Measurements from ENCODE around the gene INSM1.
"Not testable (repeated sequence)": the region's sequence is repeated elsewhere in the genome, so short reads cannot be mapped to it uniquely, and the experiment has no call there.

Gene INSM1

GRCh38 chr20:20367575-20368417, at the start of gene INSM1:
Gene INSM1, plus strand, starts transcription at chr20:20368104. Its CDS starts 164 bp downstream, at chr20:20368268.
- no peak for DNase-seq (ENCODE audit: low spot score)

- DNase-seq (ENCODE audit: low spot score): no peak
Observed at GRCh38 chr20:20318365-20319161, 49.3 kb upstream of the INSM1 start.

- no peak for DNase-seq (ENCODE audit: low spot score)
Observed at GRCh38 chr20:20321134-20321533, 46.8 kb upstream of the INSM1 start.

GRCh38 chr20:20321917-20322316, 46.0 kb upstream of the INSM1 start:
- DNase-seq (ENCODE audit: low spot score): no peak

- no peak for DNase-seq (ENCODE audit: low spot score)
Observed at GRCh38 chr20:20322912-20323311, 45.0 kb upstream of the INSM1 start.

- no peak for DNase-seq (ENCODE audit: low spot score)
Observed at GRCh38 chr20:20327746-20328145, 40.2 kb upstream of the INSM1 start.

GRCh38 chr20:20329564-20329963, 38.3 kb upstream of the INSM1 start:
- no peak for DNase-seq (ENCODE audit: low spot score)

- DNase-seq (ENCODE audit: low spot score): no peak
Observed at GRCh38 chr20:20331156-20331555, 36.7 kb upstream of the INSM1 start.

- no peak for DNase-seq (ENCODE audit: low spot score)
Observed at GRCh38 chr20:20331817-20332216, 36.1 kb upstream of the INSM1 start.

- peak; percentile 9 for DNase-seq (ENCODE audit: low spot score)
Observed at GRCh38 chr20:20333866-20334265, 34.0 kb upstream of the INSM1 start.

- DNase-seq (ENCODE audit: low spot score): peak; percentile 7
Observed at GRCh38 chr20:20334489-20334888, 33.4 kb upstream of the INSM1 start.

- DNase-seq (ENCODE audit: low spot score): no peak
Observed at GRCh38 chr20:20338133-20338730, 29.7 kb upstream of the INSM1 start.

GRCh38 chr20:20340443-20340842, 27.5 kb upstream of the INSM1 start:
- DNase-seq (ENCODE audit: low spot score): no peak

GRCh38 chr20:20341371-20341770, 26.5 kb upstream of the INSM1 start:
- no peak for DNase-seq (ENCODE audit: low spot score)

GRCh38 chr20:20342066-20342465, 25.8 kb upstream of the INSM1 start:
- DNase-seq (ENCODE audit: low spot score): no peak

- DNase-seq (ENCODE audit: low spot score): no peak
Observed at GRCh38 chr20:20343932-20344331, 24.0 kb upstream of the INSM1 start.

- DNase-seq (ENCODE audit: low spot score): no peak
Observed at GRCh38 chr20:20344476-20344875, 23.4 kb upstream of the INSM1 start.

- no peak for DNase-seq (ENCODE audit: low spot score)
Observed at GRCh38 chr20:20353576-20353975, 14.3 kb upstream of the INSM1 start.

GRCh38 chr20:20355503-20355902, 12.4 kb upstream of the INSM1 start:
- not testable (repeated sequence) for DNase-seq (ENCODE audit: low spot score)

- DNase-seq (ENCODE audit: low spot score): no peak
Observed at GRCh38 chr20:20358801-20359200, 9.1 kb upstream of the INSM1 start.

GRCh38 chr20:20359628-20360027, 8.3 kb upstream of the INSM1 start:
- no peak for DNase-seq (ENCODE audit: low spot score)

- peak; percentile 76 for DNase-seq (ENCODE audit: low spot score)
Observed at GRCh38 chr20:20360464-20360863, 7.4 kb upstream of the INSM1 start.

All from NAMALWA (cell line).